Stimulated activated CD4-positive, alpha-beta T cell treated with anti-CD3 and anti-CD28 coated beads, Interleukin-2, amount 100 ng/mL, for 4 hours (primary cell): Measurements from ENCODE around the gene TBC1D5.

Experiments
- DNase-seq: peaks from one replicate; pipeline ENCODE4 v3.0.0-alpha.2; 2020; ENCODE audit warnings: low read depth

The TBC1D5 gene

DNA sequence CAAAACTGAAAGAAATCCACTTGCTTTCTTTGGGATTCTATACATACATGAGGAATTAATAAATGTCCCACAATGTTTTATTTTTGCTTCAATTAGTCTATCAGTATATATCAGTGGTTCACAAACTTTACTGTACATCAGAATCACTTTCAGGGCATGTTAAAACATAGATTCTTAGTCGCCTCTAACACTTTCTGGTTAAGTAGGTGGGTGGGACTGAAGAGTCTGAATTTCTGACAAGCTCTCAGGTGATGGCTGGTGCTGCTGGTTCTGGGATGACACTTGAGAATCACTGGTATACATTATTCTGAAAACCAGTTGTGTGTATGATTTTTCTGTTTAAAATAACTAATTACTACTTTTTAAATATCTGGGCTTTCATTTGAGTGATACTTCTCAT, 393.3 kb downstream of the TBC1D5 start:
- no peak for DNase-seq

DNA sequence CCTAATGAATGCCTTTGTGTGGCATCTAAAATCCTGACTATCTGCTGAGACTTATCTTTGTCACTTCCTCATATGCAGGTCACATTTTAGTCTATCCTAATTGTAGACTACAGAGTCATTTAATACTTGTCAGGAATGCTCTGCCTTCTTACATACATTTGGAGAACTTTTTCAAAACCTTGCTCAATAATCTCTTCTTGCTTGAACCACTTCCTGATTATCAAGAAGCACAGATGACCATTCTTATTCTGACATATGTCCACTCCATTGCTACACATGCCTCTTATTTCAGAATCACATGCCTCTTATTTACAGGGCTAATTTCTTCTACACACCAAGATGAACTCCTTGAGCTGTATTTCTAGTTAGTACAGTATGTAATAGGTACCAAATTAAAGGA, 400.3 kb downstream of the TBC1D5 start:
- no peak for DNase-seq

DNA sequence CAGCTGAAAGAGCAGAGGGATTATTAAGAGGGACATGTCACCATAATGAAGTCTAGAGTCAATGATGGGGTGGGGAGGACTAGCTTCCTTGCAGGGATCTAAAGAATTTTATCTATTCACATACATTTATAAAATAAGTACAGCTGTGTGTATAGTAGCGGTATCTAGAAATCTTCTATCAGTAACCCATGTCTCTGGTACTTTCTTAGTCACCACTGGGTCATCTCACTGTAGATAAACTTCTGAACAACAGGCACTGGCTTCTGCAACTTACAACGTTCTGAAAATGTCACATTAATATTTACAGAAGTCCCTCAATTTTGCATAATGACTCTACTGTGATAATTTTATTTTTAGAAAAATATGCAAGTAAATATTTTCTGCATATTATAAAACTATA, 401.7 kb downstream of the TBC1D5 start:
- DNase-seq: no peak

DNA sequence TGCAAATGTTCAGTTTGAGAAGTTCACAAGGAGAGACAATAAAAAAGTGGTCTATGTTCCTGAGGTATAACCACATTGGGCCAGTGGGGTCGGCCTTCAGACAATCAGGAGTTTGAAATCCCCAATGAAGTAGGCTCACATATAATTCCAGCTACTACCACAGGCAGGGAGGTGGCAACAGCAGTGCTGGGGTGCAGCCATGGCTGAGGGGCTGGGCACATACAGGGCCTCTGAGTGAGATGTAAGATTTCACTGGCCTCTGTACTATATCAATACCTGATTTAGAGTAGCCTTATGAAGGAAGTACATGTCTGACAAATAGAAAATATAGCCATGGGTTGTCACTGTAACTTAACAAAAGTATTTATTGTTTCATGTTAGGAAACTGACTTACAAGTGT, 402.2 kb downstream of the TBC1D5 start:
- no peak for DNase-seq

DNA sequence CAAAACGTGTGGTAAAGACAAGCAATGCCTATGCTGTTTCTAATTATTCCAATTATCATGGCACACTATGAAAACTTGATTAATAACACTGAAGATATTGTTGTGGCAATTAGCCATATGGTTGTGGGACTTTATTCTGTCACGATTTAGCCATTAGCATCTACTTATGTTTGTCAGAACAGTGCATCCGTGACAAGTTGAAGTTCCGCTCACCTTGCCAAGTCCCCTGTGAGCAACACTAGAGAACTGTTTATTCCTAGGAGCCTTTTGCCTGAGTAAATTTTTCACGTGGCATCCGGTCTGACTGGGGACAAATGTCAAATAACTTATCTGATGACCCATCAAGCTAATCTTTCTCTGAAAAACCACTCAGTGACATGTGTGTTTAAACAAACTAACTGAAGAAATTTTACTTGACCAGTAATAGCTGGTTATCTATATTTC, 403.3 kb downstream of the TBC1D5 start:
- no peak for DNase-seq

DNA sequence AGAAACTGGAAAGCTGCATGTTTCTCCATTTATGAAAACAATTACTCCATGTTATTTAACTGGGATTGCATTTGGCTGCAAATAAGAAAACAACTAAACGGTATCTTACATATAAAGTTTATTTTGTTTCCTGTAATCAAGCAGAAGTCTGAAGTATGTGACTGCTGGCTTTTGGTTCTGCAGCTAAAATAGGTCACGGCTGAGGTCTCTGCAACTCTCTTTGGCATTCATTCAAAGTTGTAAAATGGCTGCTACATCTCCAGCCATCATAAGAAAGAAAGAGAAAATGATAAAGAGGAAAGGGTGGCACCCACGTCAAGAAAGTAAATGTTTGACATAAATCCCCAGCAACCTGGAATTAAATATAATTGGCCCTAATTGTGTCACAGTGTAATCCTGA, 406.1 kb downstream of the TBC1D5 start:
- DNase-seq: no peak

DNA sequence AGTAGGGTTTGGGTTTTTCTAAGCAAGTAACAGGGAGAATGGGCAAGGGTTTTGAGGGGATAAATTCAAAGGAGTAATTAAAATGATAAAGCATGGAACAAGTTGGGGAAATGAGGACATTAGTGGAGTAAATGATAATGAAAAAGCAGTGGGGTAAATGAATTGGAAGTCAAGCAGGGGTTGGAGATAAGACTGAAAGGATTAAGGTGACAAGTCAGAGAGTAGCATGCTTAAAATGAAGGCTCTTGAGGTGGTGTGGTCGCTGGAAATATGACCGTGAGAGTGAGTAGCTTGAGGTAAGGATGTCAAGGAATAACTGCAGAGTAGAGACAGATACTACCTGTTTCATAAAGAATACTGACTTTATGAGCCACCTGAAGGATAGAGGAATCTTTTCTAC, 408.5 kb downstream of the TBC1D5 start:
- DNase-seq: no peak

DNA sequence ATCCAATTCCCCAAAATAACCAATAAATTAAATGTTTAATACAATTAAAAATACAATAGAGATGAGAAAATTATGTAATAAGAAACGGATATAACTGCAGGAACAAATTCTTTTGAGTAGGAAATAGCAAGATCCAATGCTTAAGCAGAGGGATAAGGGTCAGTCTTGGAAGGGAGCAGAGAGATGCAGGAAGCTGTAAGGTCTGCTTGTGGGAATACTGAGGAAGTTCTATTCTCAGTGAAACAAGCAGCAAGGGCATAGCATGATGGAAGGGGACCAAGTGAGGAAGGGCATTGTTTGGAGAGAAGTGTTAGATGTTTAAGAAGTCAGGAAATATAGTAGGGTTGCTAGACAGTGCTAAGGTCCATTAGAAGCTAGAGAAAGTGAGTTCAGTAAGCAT, 409.0 kb downstream of the TBC1D5 start:
- no peak for DNase-seq

DNA sequence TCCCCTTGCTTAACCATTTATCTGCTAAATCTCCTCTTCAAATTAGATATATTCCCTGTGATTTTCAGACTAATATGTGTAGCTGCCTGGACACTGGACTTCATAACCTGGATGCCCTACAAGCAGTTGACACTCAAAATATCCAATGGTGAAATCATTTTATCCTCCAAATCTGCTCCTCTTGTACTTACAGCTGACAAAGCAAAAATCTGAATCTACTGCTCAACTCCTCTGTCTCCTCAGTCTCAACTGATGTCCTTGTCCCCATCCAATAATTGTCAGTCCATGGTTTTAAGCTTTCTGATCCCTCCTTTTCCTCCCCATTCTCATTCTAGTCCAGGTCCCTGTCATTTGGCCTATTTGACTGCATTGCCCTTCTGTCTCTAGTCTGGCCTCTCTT, 411.8 kb downstream of the TBC1D5 start:
- DNase-seq: no peak

DNA sequence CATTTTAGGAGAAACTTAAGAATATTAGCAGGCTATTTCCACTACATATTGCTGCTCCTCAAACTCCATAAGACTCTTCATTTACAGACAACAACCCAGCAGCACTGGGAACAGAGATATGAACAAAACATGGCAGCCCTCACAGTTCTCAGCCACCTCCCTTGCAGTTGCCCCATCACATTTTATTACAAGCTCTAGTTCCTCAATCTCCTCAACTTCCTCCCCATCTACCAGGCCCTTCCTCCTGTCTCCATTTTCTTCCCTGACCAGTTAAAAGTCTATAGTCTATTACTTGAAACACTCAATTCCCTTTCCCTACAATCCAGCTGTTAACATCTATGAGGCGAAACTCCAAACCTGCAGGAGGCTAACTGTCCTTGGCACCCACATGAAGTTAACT, 412.5 kb downstream of the TBC1D5 start:
- no peak for DNase-seq

DNA sequence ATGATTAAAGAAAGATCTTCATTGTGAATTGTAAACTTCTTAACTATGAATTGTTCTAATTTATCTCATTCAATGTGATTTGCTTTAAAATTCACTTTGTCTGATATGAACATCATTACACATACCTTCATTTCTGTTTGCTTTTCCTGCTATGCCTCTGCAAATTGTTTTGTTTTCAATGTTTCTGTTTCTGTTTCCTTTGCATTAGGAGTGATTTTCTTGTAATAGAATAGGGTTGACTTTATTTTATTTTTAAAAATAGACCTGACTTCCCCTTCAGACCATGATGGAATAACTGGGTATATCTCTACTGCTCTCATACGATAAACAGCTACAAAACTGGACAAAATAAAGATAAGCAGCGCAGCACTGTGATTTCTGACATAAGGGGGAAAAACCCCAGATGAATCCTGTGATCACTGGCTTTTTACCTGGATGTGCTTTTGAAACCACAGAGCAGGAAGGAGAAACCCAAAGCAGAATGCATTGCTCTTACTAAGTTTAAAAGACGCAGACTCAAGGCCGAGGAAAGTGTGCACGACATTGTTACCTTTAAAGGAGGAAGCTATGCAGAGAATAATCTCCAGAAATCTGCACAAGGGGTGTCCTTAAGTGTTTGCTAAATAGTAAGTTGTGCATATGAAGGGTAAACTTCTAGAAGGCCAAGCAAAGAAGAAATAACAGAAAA, 420.2 kb downstream of the TBC1D5 start:
- DNase-seq: no peak

DNA sequence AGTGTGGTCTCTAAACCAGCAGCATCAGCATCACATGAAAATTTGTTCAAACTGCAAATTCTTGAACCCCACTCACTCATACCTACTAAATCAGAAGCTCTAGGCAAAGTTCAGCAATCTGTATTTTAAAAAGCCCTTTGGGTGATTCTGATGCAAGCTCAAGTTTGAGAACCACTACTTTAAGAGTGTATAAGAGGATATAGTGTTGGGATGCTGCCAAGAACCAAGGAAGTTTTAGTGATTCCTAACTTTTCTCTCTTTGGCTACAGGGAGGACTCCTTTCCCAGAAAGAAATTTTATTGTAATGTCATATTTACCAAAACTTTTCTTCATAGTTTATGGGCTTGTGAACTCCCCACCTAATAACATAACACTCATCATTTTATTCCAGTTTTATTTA, 422.2 kb downstream of the TBC1D5 start:
- no peak for DNase-seq

DNA sequence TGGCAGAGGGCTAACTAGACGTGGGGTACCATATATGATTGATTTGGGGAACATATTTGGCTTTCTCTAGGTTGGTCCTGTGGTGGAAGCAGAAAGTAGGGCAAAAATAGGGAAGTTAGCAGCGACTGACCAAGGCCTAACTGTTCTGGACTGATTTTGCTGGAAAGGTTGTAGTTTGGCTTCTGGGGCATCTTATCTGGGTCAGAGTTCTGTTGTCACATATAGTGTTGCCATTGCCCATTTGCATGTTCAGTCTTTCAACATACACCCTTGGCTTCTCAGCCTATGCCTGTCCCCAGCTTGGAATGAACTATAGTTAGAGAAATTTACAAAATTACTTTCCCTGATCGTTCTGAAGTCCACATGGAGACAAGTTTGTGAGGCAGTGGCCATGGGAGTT, 426.5 kb downstream of the TBC1D5 start:
- DNase-seq: no peak

DNA sequence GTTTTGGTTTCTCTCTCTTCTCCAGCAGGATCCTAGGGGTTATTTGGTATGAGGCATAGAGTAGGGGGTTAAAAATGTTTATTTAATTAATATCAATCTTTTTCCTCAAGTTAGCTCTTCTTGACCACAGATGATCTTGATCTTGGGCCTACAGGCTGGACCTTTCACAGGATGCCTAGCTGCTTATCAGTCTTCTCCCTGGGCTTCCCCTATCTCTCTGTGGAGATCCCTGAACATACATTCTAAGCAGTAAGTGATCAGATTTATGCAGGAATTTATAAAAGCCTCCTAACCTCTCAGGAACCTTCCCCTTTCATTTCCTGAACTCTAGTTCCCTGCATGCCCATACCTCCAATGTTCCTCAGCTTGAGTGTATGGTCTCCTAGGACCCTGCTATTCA, 428.3 kb downstream of the TBC1D5 start:
- DNase-seq: no peak

DNA sequence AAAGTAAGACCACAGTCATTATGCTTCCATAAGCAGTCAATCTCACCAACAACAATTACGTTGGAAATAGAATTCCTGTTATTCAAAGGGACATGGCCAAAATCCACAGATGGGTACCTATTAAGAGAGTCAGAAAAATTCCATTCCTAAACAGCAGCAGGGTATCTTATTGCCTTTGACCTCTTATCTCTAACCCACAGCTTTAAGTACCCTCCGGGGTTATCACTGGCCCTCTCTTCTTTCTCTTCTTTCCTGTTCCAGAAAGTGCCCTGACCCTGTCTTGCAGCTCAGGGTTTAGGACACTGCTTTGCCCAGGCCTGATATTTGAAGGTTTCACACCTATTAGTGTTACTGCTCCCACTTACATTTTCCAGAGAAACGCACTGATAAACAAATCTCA, 428.7 kb downstream of the TBC1D5 start:
- no peak for DNase-seq

DNA sequence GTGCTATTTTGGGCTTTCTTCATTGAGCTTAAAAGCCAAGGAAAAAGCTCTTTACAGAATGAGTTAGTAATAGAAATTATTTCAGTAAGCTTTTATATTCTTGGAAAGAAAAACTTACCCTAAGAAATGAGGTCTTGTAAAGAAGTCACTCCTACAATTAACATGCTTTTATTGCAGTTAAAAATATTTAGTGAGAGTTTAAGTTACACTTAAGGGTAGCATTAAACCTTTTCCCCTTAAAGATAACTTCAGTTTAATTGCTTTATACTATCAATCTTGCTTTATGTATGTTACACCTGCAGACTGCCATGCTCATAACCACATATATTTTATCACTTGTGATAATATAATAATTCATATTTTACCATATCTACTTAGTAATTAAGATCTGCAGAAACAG, 431.4 kb downstream of the TBC1D5 start:
- no peak for DNase-seq

DNA sequence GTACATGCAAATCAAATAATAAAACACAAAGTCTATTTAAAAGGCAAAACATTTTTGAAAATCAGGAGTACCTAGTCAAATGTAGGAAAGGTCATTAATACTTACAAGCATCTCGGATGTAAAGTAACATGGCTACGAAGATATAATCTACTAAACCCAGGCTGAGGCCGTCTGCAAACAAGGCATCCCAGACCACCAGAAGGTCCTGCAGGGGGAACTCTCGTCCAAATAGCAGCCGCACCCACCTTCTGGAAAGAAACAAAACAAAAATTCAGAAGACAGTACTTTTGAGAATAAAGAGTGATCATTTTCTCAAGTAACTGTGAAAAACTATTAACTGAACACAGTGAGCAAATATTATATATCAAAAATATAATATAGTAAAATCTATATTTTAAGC, 434.5 kb downstream of the TBC1D5 start:
- no peak for DNase-seq

DNA sequence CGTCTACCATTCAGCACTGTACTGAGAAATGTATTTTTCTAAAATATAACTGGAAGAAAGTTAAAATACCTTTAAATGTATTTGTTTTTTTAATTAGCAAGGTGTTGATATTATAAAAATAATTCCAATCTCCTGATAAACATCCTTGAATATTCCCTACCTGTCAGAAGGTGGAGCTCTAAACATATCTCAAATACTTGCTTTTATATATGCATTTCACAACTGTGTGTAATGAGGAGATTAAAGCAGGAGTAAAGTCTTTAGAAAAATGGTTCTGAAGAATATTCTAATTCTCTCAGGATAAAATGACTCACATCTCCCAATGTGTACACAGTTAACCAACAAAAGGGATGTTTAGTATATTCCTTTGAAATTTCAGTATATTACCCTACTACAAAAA, 434.9 kb downstream of the TBC1D5 start:
- no peak for DNase-seq

DNA sequence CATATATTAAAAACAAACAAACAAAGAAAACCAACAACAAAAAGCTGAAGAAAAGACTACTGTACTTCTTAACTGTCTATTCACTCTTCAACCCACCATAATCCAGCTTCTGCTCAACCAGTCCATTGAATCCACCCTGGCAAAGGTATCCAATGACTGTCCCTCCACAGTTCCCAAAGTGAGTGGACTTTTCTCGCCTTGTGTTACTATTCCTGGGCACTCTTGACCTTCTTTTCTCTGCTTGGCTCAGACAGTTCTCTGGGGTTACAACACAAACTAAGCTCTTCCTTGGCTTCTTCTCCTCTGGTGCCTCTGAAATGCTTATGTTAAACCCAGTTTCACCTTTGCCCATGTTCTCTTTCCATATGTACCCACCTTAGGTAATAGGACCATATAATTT, 437.5 kb downstream of the TBC1D5 start:
- DNase-seq: no peak

DNA sequence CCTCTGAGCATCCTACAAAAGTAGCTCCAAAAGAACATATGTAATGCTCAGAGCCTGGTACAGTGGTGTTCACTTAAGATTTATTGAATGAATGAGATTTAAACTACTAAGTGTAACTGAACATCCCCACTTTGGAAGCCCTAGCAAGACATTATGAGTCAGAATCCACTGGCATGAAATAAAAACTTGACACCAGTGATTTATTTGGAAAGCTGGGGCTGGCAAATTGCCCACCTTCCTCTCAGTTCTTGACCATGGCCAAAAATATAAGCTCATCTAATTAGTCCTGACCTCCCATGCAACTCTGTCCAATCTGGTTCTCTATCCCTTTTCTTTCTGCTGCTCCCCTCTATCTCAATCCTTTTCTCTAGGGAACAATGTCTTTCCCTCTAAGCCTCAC, 439.7 kb downstream of the TBC1D5 start:
- DNase-seq: no peak

DNA sequence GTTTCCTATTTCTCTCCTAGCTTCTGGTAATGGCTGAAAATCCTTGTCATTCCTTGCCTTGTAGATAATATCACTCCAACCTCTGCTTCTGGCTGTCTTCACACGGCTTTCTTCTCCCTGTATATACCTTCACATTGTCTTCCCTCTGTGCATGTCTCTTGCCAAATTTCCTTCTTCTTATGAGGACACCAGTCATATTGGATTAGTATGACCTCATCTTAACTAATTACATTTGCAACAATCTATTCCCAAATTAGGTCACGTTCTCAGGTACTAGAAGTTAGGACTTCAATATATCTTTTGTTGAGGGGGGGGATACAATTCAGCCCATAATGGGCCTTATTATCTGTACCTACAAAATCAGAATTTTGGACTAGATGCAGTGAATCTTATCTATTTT, 440.3 kb downstream of the TBC1D5 start:
- no peak for DNase-seq

DNA sequence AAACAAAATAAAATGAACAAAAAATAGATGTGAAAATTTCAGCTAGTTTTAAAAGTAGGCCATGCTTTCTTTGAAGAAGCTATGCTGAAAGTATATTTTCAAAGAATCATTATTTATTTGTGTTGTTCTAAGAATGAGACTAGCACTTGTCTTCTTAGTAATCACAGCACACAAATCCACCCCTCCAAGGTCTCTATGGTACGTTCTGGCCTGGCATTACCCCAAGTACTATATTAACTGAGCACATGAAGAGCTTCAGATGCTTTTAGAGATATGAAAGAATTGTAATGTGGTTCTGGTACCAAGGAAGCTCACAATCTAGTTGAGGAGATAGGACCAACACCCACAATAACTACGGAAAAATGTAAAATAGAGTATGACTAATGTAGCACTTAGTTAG, 441.2 kb downstream of the TBC1D5 start:
- no peak for DNase-seq

DNA sequence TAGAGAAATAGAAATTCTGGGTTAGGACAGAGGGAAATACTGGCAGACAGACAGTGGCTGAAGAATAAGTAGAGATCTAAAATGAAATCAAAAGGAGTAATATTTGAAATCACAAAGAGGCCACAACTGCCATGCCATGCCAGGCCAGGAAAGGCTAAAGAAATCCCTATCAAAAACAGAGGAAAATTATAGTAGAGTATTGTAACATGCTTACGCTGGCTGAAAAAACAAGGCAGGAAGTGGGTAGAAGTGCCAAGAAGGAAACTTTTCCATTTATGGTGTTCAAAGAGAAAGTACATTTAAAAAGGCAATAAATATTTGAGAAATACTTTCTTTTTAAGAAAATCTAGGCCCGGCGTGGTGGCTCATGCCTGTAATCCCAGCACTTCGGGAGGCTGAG, 442.0 kb downstream of the TBC1D5 start:
- no peak for DNase-seq

DNA sequence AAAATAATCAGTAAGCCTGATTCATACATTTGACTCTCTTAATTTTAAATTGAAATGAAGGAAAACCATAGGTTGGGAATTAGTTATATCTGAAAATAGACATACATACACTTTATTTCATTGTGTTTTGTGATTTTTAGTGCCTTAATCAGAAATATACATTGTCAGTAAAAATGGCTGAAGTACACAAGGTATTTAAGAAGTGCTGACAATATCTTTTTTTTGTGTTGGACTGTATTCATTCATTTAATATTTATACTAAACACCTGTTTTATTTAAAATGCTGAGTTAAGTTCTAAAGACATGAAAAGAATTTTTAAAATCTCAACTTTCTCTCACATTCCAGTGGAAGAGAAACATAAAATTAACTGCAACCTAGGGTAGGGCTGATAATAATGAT, 444.4 kb downstream of the TBC1D5 start:
- no peak for DNase-seq

DNA sequence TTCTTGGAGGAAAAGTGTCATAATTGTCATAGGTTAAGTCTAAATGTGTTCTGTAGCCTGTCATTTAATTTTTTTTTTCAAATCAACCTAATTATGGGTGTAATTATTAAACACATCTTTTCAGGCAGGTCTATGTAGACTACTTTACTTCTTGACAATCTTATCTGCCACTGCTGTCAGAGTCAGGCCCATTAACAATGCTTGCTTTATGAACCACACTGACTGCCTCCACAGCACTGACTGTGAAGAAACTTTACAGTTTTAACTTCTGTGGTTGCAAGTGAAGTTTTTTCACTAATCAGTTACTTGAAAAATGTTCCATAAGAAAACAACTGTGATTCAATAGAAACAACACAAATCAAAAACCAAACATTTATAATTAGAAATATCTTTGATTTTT, 449.9 kb downstream of the TBC1D5 start:
- DNase-seq: no peak
